Astrocyte (in vitro differentiated cells and primary cell): Measurements from ENCODE around the gene ROR1. TPM values are rescaled to one million over a fixed set of nuclear protein-coding genes. Genes with fewer than 3 reads are reported as not detected.

ENCODE experiments used
- DNase-seq: peaks from one replicate; pipeline ENCODE4 v3.0.0-alpha.2; 2010; ENCODE audit warnings: low read depth
- FAIRE-seq: peaks from 2 replicates; lab custom pipeline; 2011; peaks lifted over from hg19 to GRCh38; lab: Jason Lieb, UNC
- H2AFZ ChIP-seq: 2 replicates; pipeline ENCODE4 v1.6.0; 2012; ENCODE audit warnings: low read depth, low read length, inconsistent platforms
- H3K27ac ChIP-seq: 2 replicates; pipeline ENCODE4 v1.5.1; 2011; ENCODE audit warnings: low read depth, low read length, inconsistent platforms
- H3K27me3 ChIP-seq: 2 replicates; pipeline ENCODE4 v1.6.0; 2011; ENCODE audit warnings: low read length, inconsistent platforms; ENCODE audit not compliant: insufficient read depth
- H3K36me3 ChIP-seq: 2 replicates; pipeline ENCODE4 v1.5.1; 2011; ENCODE audit warnings: low read length, inconsistent platforms; ENCODE audit not compliant: insufficient read depth
- H3K4me1 ChIP-seq: 2 replicates; pipeline ENCODE4 v1.5.1; 2011; ENCODE audit warnings: low read length, inconsistent platforms; ENCODE audit not compliant: insufficient read depth
- H3K4me2 ChIP-seq: 2 replicates; pipeline ENCODE4 v1.6.0; 2012; ENCODE audit warnings: low read length, inconsistent platforms
- H3K4me3 ChIP-seq: 2 replicates; pipeline ENCODE4 v1.5.1; 2011; ENCODE audit warnings: low read depth, mild to moderate bottlenecking, low read length, inconsistent platforms; ENCODE audit not compliant: insufficient read depth
- H3K79me2 ChIP-seq: 2 replicates; pipeline ENCODE4 v1.6.0; 2012; ENCODE audit warnings: mild to moderate bottlenecking, low read length, inconsistent platforms; ENCODE audit not compliant: insufficient read depth
- H3K9ac ChIP-seq: 2 replicates; pipeline ENCODE4 v1.6.0; 2012; ENCODE audit warnings: mild to moderate bottlenecking, low read length, inconsistent platforms
- H3K9me3 ChIP-seq: 2 replicates; pipeline ENCODE4 v1.5.1; 2012; ENCODE audit warnings: low read depth, mild to moderate bottlenecking, low read length, inconsistent platforms; ENCODE audit not compliant: insufficient read depth
- H4K20me1 ChIP-seq: 2 replicates; pipeline ENCODE4 v1.6.0; 2012; ENCODE audit warnings: low read length, inconsistent platforms; ENCODE audit not compliant: insufficient read depth
- H3K27ac Mint-ChIP-seq: one replicate; pipeline ENCODE4 v1.8.0; 2021; ENCODE audit warnings: mild to moderate bottlenecking, mixed read lengths; ENCODE audit not compliant: unreplicated experiment
- H3K27me3 Mint-ChIP-seq: one replicate; pipeline ENCODE4 v1.8.0; 2021; ENCODE audit warnings: low read depth, mixed read lengths; ENCODE audit not compliant: unreplicated experiment
- H3K36me3 Mint-ChIP-seq: one replicate; pipeline ENCODE4 v1.8.0; 2021; ENCODE audit warnings: low read depth, mixed read lengths; ENCODE audit not compliant: unreplicated experiment
- H3K4me1 Mint-ChIP-seq: one replicate; pipeline ENCODE4 v1.8.0; 2021; ENCODE audit warnings: low read depth, mixed read lengths; ENCODE audit not compliant: unreplicated experiment
- H3K4me3 Mint-ChIP-seq: one replicate; pipeline ENCODE4 v1.8.0; 2021; ENCODE audit warnings: mild to moderate bottlenecking, moderate library complexity, mixed read lengths; ENCODE audit not compliant: unreplicated experiment
- H3K9me3 Mint-ChIP-seq: one replicate; pipeline ENCODE4 v1.8.0; 2021; ENCODE audit warnings: mild to moderate bottlenecking, mixed read lengths; ENCODE audit not compliant: unreplicated experiment
- CTCF ChIP-seq: IDR thresholded peaks from 2 replicates; pipeline ENCODE4 v1.5.1; 2011; ENCODE audit warnings: low read depth, mild to moderate bottlenecking, inconsistent platforms, low read length, moderate library complexity; ENCODE audit not compliant: insufficient read depth
- EZH2 ChIP-seq: IDR thresholded peaks from 2 replicates; pipeline ENCODE4 v1.6.1; 2012; ENCODE audit warnings: mild to moderate bottlenecking, low read length, inconsistent platforms; ENCODE audit not compliant: insufficient read depth
- total RNA-seq: library from RNA; stranded (reverse); gene quantifications from 2 replicates; pipeline ENCODE4 v1.2.1, GENCODE V29; 2021

ROR1 gene
- total RNA-seq, 1 donor from 2014 or later = 38.3 TPM

GRCh38 chr1:64150729-64151230 is 377.0 kb downstream of the ROR1 start:
- Histone ChIP-seq H3K79me2 (no peaks in the 10 kb centered on the region), H3K4me1 (no peaks in the 10 kb centered on the region), H3K36me3 (no peaks in the 10 kb centered on the region), H3K9me3 (no peaks in the 10 kb centered on the region), H3K4me3 (no peak overlapping the region), H3K27ac (no peak overlapping the region), H4K20me1 (no peaks in the 10 kb centered on the region), H2AFZ (no peak overlapping the region), H3K9ac (no peak overlapping the region), H3K4me2 (no peak overlapping the region), H3K27me3 (no peaks in the 10 kb centered on the region)
- H3K27me3 Mint-ChIP-seq = no peaks in the 10 kb centered on the region
- H3K9me3 Mint-ChIP-seq = peaks cover 2% of the 10 kb centered on the region
- H3K4me3 Mint-ChIP-seq = no peak overlapping the region
- FAIRE-seq (no peak), DNase-seq (no peak)
- H3K36me3 Mint-ChIP-seq = peaks cover 16% of the 10 kb centered on the region
- H3K4me1 Mint-ChIP-seq = peaks cover 7% of the 10 kb centered on the region
- no peak for TF ChIP-seq CTCF
- TF ChIP-seq EZH2 = no peak
- H3K27ac Mint-ChIP-seq = no peak overlapping the region

DNA sequence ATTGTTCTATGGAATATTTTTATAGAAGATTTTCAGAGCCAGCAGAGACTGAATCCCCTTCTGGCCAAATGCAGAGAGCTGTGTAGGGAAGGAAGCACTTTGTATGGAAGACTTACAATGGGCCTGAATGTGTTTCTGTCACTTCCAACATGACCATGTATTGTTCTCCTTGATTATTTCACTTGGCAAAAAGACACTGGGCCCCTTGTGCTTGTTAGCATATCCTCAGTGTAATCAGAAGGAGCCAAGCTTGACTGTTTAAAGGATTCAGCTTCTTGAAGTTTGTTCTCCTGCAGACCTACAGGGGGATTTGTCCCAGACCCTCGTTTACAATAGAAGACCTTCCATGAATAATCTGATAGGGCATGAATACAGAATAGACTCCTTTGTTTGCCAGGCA is 381.5 kb downstream of the ROR1 start:
- DNase-seq (no peak), FAIRE-seq (no peak)
- Histone ChIP-seq H3K27me3 (no peaks in the 10 kb centered on the region), H2AFZ (no peak overlapping the region), H4K20me1 (no peaks in the 10 kb centered on the region), H3K4me3 (no peak overlapping the region), H3K79me2 (no peaks in the 10 kb centered on the region), H3K9me3 (no peaks in the 10 kb centered on the region), H3K9ac (no peak overlapping the region), H3K4me2 (no peak overlapping the region), H3K4me1 (no peaks in the 10 kb centered on the region), H3K36me3 (peaks cover 6% of the 10 kb centered on the region), H3K27ac (no peak overlapping the region)
- H3K4me3 Mint-ChIP-seq = no peak overlapping the region
- H3K27me3 Mint-ChIP-seq = no peaks in the 10 kb centered on the region
- H3K27ac Mint-ChIP-seq = no peak overlapping the region
- no peaks in the 10 kb centered on the region for H3K4me1 Mint-ChIP-seq
- peaks cover 2% of the 10 kb centered on the region for H3K9me3 Mint-ChIP-seq
- TF ChIP-seq CTCF (no peak), EZH2 (no peak)
- H3K36me3 Mint-ChIP-seq = peaks cover 10% of the 10 kb centered on the region

- Mint-ChIP-seq H3K9me3 (no peaks in the 10 kb centered on the region), H3K4me3 (no peak overlapping the region), H3K36me3 (peaks cover 18% of the 10 kb centered on the region), H3K4me1 (peaks cover 35% of the 10 kb centered on the region), H3K27ac (peak overlapping the region; percentile 72), H3K27me3 (no peaks in the 10 kb centered on the region)
- peak; percentile 86 for DNase-seq
- H3K9me3 ChIP-seq = no peaks in the 10 kb centered on the region
- peaks cover 7% of the 10 kb centered on the region for H3K4me1 ChIP-seq
- H3K79me2 ChIP-seq = no peaks in the 10 kb centered on the region
- FAIRE-seq = no peak
- H4K20me1 ChIP-seq = no peaks in the 10 kb centered on the region
- H2AFZ ChIP-seq = no peak overlapping the region
- H3K9ac ChIP-seq = no peak overlapping the region
- H3K36me3 ChIP-seq = peaks cover 6% of the 10 kb centered on the region
- peak overlapping the region; percentile 19 for H3K27ac ChIP-seq
- H3K4me2 ChIP-seq = peak overlapping the region; percentile 32
- H3K4me3 ChIP-seq = no peak overlapping the region
- H3K27me3 ChIP-seq = no peaks in the 10 kb centered on the region
- TF ChIP-seq EZH2 = no peak
- TF ChIP-seq CTCF = no peak
These were observed 387.6 kb downstream of the ROR1 start for GRCh38 chr1:64161357-64161941.
